Hepatocyte (in vitro differentiated cells): Measurements from ENCODE around the gene ARHGAP21.

Experiments
- CTCF ChIP-seq: fragments of 200-600 bp; sonication (generic); IDR thresholded peaks from 2 replicates; pipeline ENCODE4 v1.5.1; 2016; ENCODE audit warnings: antibody characterized with exemption, mild to moderate bottlenecking; ENCODE audit not compliant: poor library complexity
- EZH2 ChIP-seq: fragments of 200-600 bp; sonication (generic); IDR thresholded peaks from 2 replicates; pipeline ENCODE4 v1.6.1; 2016; ENCODE audit warnings: antibody characterized with exemption, mild to moderate bottlenecking, borderline replicate concordance

DNA sequence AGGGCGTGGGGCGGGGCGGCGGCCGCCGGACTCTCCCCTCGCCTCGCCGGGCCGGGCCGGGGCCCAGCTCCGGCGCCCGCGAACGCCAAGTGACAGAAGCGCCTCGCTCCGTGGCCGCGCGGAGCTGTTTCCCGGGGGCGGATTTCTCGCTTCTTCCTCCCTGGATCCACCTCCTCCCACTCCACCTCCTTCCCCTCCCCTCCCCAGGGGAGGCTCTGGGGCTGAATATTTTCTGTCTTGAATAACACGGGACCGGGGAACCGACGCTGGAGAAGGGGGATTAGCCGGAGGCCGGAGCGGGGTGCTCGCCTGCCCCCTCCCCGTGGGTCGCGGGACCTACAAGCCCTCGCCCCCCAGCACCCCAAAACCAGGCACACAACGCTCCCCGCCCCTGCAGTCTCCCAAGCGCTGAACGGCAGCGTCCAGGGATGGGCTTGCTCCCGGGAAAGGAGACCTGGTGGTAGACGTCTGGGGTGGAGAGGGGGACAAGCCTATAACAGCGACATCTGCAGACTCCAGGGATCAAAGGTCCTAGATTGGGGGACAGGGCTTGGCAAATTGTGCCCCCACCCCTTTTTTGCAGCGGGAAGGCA, at the start of gene ARHGAP21:
- TF ChIP-seq CTCF (peak; percentile 19), EZH2 (no peak)
